Right lobe of liver (tissue), 4 donors: Measurements from ENCODE around the gene ACOT13.
A peak's percentile ranks its signal among the peaks of the same experiment; 100 is the strongest.

Experiments used
- POLR2A ChIP-seq: fragments of 450-650 bp; IDR thresholded peaks from one replicate; pipeline ENCODE4 v1.6.1; 2017; ENCODE audit warnings: antibody characterized with exemption, mild to moderate bottlenecking
- TF ChIP-seq, protein P1 (sequence below), 4 donors: fragments of 200-600 bp in 3 of 4; fragments of 450-650 bp in 1 of 4; IDR thresholded peaks; one replicate each; pipeline versions ENCODE4 v1.5.1 to v1.8.0; 2016 to 2022; ENCODE audit warnings: antibody characterized with exemption in 4 of 4, mild to moderate bottlenecking in 2 of 4
- donor health status: DM: no; HTN: no; CAD: no.
- donor health status: DM: no; HTN: no; CAD: no.
- donor health status: DM: no; HTN: yes; CAD: no.

DNA sequence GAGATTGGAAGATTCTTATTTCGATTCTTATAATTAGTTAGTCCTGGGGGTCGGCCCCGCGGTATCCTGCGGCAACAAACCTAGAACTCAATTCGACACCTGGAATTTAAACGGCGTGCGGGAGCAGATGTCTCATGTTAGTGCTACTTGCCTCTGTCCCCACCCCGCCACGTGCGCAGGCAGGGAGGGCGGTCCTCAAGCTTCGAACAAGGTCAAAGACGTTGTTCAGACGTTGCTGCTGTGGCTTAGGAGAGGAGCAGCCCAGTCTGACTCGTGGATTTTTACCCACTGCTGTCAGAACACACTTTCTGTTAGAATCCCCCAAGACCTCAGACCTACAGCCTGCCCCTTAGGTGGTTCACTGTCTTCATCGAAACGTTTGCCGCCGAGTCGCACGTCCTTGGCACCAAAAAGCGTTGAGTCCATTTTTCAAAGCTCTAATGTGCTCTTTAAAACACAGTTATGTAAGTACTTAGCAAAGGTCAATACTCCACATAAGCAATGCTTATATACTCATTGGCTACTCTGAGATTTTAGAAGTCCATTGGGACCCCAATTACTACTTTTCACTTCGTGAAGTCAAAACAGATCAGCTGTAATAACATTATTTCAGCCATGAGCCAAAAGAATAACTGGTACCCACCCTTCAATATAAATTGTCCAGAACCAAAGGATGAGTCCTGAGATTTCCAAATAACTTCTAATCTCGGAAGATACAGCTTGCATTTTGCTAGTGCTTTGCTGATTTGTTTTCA lies 54.8 kb downstream of the ACOT13 start:
- TF ChIP-seq, protein P1, sequence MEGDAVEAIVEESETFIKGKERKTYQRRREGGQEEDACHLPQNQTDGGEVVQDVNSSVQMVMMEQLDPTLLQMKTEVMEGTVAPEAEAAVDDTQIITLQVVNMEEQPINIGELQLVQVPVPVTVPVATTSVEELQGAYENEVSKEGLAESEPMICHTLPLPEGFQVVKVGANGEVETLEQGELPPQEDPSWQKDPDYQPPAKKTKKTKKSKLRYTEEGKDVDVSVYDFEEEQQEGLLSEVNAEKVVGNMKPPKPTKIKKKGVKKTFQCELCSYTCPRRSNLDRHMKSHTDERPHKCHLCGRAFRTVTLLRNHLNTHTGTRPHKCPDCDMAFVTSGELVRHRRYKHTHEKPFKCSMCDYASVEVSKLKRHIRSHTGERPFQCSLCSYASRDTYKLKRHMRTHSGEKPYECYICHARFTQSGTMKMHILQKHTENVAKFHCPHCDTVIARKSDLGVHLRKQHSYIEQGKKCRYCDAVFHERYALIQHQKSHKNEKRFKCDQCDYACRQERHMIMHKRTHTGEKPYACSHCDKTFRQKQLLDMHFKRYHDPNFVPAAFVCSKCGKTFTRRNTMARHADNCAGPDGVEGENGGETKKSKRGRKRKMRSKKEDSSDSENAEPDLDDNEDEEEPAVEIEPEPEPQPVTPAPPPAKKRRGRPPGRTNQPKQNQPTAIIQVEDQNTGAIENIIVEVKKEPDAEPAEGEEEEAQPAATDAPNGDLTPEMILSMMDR (IDR thresholded peaks at IDR 0.05), result no peak
- peak; percentile 94 for TF ChIP-seq POLR2A
